Activated B cell treated with CpG ODN at 0.5 μM for 24 hours (primary cell): Measurements from ENCODE around the gene ABHD8. TPM values are rescaled to one million over a fixed set of nuclear protein-coding genes. Genes with fewer than 3 reads are reported as not detected.

ENCODE experiments used
- ATAC-seq: fragments of 200-7000 bp; cut with Tn5 transposase; one replicate; pipeline ENCODE4 v1.10.0; 2021; ENCODE audit warnings: low read depth, mild to moderate bottlenecking, moderate library complexity
- CTCF ChIA-PET: fragments of 350-600 bp; sonication (Branson Sonifier 250); formaldehyde crosslinking; loops from one replicate; lab custom pipeline; 2021; ENCODE audit warnings: antibody characterized with exemption; lab: Charles Lee
- POLR2A ChIA-PET: fragments of 350-600 bp; sonication (Branson Sonifier 250); formaldehyde crosslinking; loops from one replicate; lab custom pipeline; 2021; ENCODE audit warnings: antibody characterized with exemption; lab: Charles Lee
- DNase-seq: peaks from one replicate; pipeline ENCODE4 v3.0.0; 2022
- H3K27ac Mint-ChIP-seq: one replicate; pipeline ENCODE4 v1.8.0; 2020; ENCODE audit warnings: mixed read lengths
- H3K27me3 Mint-ChIP-seq: one replicate; pipeline ENCODE4 v1.8.0; 2021; ENCODE audit warnings: mixed read lengths
- H3K36me3 Mint-ChIP-seq: one replicate; pipeline ENCODE4 v1.8.0; 2021; ENCODE audit warnings: low read depth, mixed read lengths
- H3K4me1 Mint-ChIP-seq: one replicate; pipeline ENCODE4 v1.8.0; 2021; ENCODE audit warnings: mixed read lengths
- H3K4me3 Mint-ChIP-seq: one replicate; pipeline ENCODE4 v1.8.0; 2020; ENCODE audit warnings: mild to moderate bottlenecking, mixed read lengths
- H3K9me3 Mint-ChIP-seq: one replicate; pipeline ENCODE4 v1.8.0; 2020; ENCODE audit warnings: mixed read lengths
- intact Hi-C: fragments of 100-400 bp; cut with micrococcal nuclease; formaldehyde crosslinking; loops from one replicate; pipeline ENCODE4 v1.15.1; 2024
- total RNA-seq: library from RNA; stranded (reverse); gene quantifications from 2 replicates; pipeline ENCODE4 v1.2.3, GENCODE V29; 2022
- TF ChIP-seq, protein P1 (sequence below): fragments of 200-600 bp; IDR thresholded peaks from one replicate; pipeline ENCODE4 v1.8.0; 2022; ENCODE audit warnings: antibody characterized with exemption, mild to moderate bottlenecking

ABHD8 gene
- total RNA-seq, 1 donor from 2014 or later, result 5.4 TPM

GRCh38 chr19:17311455-17312188, 8.4 kb upstream of the ABHD8 start:
- no peak overlapping the region for H3K27ac Mint-ChIP-seq
- no peaks in the 10 kb centered on the region for H3K9me3 Mint-ChIP-seq
- peaks cover 37% of the 10 kb centered on the region for H3K36me3 Mint-ChIP-seq
- H3K4me1 Mint-ChIP-seq, result peaks cover 27% of the 10 kb centered on the region
- TF ChIP-seq, protein P1, sequence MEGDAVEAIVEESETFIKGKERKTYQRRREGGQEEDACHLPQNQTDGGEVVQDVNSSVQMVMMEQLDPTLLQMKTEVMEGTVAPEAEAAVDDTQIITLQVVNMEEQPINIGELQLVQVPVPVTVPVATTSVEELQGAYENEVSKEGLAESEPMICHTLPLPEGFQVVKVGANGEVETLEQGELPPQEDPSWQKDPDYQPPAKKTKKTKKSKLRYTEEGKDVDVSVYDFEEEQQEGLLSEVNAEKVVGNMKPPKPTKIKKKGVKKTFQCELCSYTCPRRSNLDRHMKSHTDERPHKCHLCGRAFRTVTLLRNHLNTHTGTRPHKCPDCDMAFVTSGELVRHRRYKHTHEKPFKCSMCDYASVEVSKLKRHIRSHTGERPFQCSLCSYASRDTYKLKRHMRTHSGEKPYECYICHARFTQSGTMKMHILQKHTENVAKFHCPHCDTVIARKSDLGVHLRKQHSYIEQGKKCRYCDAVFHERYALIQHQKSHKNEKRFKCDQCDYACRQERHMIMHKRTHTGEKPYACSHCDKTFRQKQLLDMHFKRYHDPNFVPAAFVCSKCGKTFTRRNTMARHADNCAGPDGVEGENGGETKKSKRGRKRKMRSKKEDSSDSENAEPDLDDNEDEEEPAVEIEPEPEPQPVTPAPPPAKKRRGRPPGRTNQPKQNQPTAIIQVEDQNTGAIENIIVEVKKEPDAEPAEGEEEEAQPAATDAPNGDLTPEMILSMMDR, result no peak
- intact Hi-C loops, result no loop called here
- POLR2A ChIA-PET, result no interaction called here
- CTCF ChIA-PET, result no interaction called here
- H3K4me3 Mint-ChIP-seq, result peak overlapping the region; percentile 17
- H3K27me3 Mint-ChIP-seq, result no peaks in the 10 kb centered on the region
- DNase-seq (no peak), ATAC-seq (no peak)

DNA sequence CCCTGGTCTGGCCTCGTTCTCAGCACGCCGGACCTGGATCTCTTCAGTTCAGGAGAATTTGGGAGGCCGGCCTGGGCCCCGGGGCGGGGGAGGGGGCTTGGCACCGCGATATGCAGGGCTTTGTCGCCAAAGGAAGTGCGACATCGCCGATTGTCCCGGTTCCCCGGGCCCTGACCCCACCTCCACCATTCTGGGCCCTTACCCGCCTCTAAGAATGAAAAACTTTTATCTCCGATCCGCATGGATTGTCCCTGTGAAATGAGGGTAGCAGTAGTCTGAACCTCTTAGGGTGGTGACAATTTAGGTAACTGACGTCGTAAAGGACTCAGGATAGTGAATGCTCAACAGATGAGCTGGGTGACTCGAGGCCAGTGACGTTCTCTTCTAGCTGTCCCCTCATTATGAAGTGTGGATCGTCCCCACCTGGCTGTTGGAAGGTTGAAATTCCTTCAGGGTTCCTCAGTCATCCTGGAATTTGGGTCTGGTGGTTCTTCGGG, 6.8 kb upstream of the ABHD8 start:
- Mint-ChIP-seq H3K27ac (peak overlapping the region; percentile 59), H3K9me3 (no peaks in the 10 kb centered on the region), H3K36me3 (peaks cover 26% of the 10 kb centered on the region), H3K27me3 (no peaks in the 10 kb centered on the region), H3K4me3 (peak overlapping the region; percentile 96), H3K4me1 (peaks cover 37% of the 10 kb centered on the region)
- TF ChIP-seq, protein P1, result no peak
- ChIA-PET CTCF (interaction anchor here (0.9 kb wide), 1 partner anchor 22 kb away, joined by 3 read pairs; no protein-coding TSS in a partner anchor), POLR2A (interaction anchor here (0.7 to 1.9 kb wide), 4 partner anchors 18 to 34 kb away, joined by 3 to 24 read pairs (median 10); partner anchors contain the start of gene ANKLE1)
- intact Hi-C loops, result loop anchor here (1.0 to 10.0 kb wide), 6 partner anchors 27 to 723 kb away; partner anchors contain the start of genes BABAM1, GTPBP3 and OCEL1
- DNase-seq, result no peak
- ATAC-seq, result no peak

DNA sequence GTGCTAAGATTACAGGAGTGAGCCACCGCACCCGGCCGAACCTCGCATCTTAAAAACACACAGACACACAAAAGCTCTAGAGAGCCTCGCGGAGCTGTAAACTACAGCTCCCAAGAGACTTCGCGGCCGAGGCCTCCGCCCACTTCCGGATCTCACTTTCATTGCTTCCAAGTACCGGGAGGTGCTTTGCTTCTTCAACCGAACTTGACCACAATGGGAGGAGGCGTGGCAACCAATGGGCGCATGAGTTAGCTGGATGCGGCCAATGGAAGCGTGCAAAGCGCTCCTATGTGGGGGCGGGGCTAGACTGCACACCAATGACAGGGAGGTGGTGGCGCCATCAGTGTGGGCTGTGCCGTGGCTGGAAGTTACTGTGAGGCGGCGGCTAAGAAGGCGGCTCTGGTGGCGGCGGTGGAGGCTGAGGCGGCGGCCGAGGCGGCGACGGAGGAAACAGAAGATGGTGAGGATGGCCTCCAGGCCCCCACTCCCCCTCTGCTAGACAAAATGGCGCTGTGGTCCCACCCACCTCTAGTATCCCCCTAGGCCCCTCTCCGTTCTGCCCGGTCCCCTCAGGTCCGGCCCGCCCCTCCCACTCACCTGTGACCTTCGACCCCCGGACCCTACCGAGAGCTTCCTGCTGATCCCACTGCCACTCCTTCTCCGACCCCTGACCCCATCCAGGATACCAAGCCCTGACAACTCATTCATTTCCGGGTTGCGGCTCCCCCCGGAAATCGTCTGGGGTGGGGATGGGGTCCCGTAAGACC, 6.2 kb upstream of the ABHD8 start, which contains the start of gene DDA1:
Gene DDA1, plus strand, starts transcription at position 366 of the 767 bp plus-strand sequence. Its CDS starts 92 bp downstream, at position 458.
- no peaks in the 10 kb centered on the region for H3K27me3 Mint-ChIP-seq
- peak within 1 kb of the TSS; percentile 96 for H3K4me3 Mint-ChIP-seq
- H3K9me3 Mint-ChIP-seq, result no peaks in the 10 kb centered on the region
- CTCF ChIA-PET, result interaction anchor here (0.9 to 1.2 kb wide), 5 partner anchors 23 to 187 kb away, joined by 3 to 5 read pairs (median 3); partner anchors contain the start of gene MVB12A
- intact Hi-C loops, result loop anchor here (1.0 to 10.0 kb wide), 6 partner anchors 28 to 722 kb away; partner anchors contain the start of genes BABAM1, GTPBP3 and OCEL1
- peaks cover 21% of the 10 kb centered on the region for H3K36me3 Mint-ChIP-seq
- ATAC-seq (peak; percentile 82), DNase-seq (peak; percentile 87)
- TF ChIP-seq, protein P1, result no peak
- POLR2A ChIA-PET, result interaction anchor here (0.5 to 1.9 kb wide), 17 partner anchors 8 to 979 kb away, joined by 3 to 24 read pairs (median 6); partner anchors contain the start of genes ANKLE1, ANO8, BABAM1 and GTPBP3
- H3K4me1 Mint-ChIP-seq, result peaks cover 42% of the 10 kb centered on the region
- H3K27ac Mint-ChIP-seq, result peak within 1 kb of the TSS; percentile 82

- H3K27me3 Mint-ChIP-seq, result no peaks in the 10 kb centered on the region
- ChIA-PET POLR2A (interaction anchor here (1.7 kb wide), 1 partner anchor 27 kb away, joined by 9 read pairs; the partner anchor contains the start of gene ANO8), CTCF (no interaction called here)
- intact Hi-C loops, result loop anchor here (5.0 to 10.0 kb wide), 2 partner anchors 413 to 721 kb away; no protein-coding TSS in a partner anchor
- no peak overlapping the region for H3K4me3 Mint-ChIP-seq
- no peaks in the 10 kb centered on the region for H3K9me3 Mint-ChIP-seq
- peaks cover 13% of the 10 kb centered on the region for H3K36me3 Mint-ChIP-seq
- H3K27ac Mint-ChIP-seq, result no peak overlapping the region
- TF ChIP-seq, protein P1, result no peak
- H3K4me1 Mint-ChIP-seq, result peaks cover 50% of the 10 kb centered on the region
- ATAC-seq (no peak), DNase-seq (no peak)
Observed at GRCh38 chr19:17307876-17308377, 4.7 kb upstream of the ABHD8 start.
